Prostate gland (tissue), 2 donors: ENCODE data around the gene MIA. TPM values are rescaled to one million over a fixed set of nuclear protein-coding genes. Genes with fewer than 3 reads are reported as not detected.
A peak's percentile ranks its signal among the peaks of the same experiment; 100 is the strongest.

ENCODE experiments used
- DNase-seq: peaks from one replicate; pipeline ENCODE4 v3.0.0-alpha.2; 2019; ENCODE audit warnings: low spot score
- H3K27ac ChIP-seq, 2 donors: fragments of 200-600 bp; sonication (generic); 2 replicates each; pipeline ENCODE4 v1.5.1; 2017 to 2019
- H3K27me3 ChIP-seq: fragments of 200-600 bp; sonication (generic); replicated peaks from 2 replicates; pipeline ENCODE4 v1.5.1; 2019; ENCODE audit not compliant: insufficient read depth
- H3K36me3 ChIP-seq, 2 donors: fragments of 200-600 bp; sonication (generic); 1 replicate in 1 of 2; 2 replicates in 1 of 2; pipeline versions ENCODE4 v1.5.1 to v1.8.1; 2017 to 2019
- H3K4me1 ChIP-seq: fragments of 200-600 bp; sonication (generic); replicated peaks from 2 replicates; pipeline ENCODE4 v1.5.1; 2019
- H3K4me3 ChIP-seq, 2 donors: fragments of 200-600 bp; sonication (generic); 2 replicates each; pipeline ENCODE4 v1.5.1; 2017 to 2019
- H3K9me3 ChIP-seq: fragments of 200-600 bp; sonication (generic); 2 replicates; pipeline ENCODE4 v1.5.1; 2017
- POLR2A ChIP-seq: fragments of 450-650 bp; IDR thresholded peaks from one replicate; pipeline ENCODE4 v1.6.1; 2016; ENCODE audit warnings: antibody characterized with exemption, mild to moderate bottlenecking
- POLR2AphosphoS5 ChIP-seq: sonication (generic); formaldehyde crosslinking; IDR thresholded peaks from one replicate; pipeline ENCODE4 v1.6.1; 2017; ENCODE audit warnings: antibody characterized with exemption
- WGBS: methylation state at CpG from one replicate; pipeline ENCODE4 v1.1.5; 2018; 5-methylcytosine and 5-hydroxymethylcytosine counted together
- intact Hi-C: fragments of 100-400 bp; cut with DNase I; formaldehyde crosslinking; loops from one replicate; pipeline ENCODE4 v1.14.2; 2022
- total RNA-seq, 2 donors: library from RNA; depleted of rRNA; stranded (reverse); fragments of >200 nt; gene quantifications; one replicate each; pipeline ENCODE4 v1.1.0, GENCODE V29; 2016
- TF ChIP-seq, protein P1 (sequence below), 4 experiments: fragments of 200-600 bp in 2 of 4; fragments of 450-650 bp in 2 of 4; sonication (generic) in 2 of 4; IDR thresholded peaks; 1 replicate in 3 of 4; 2 replicates in 1 of 4; pipeline ENCODE4 v1.5.1; 2016 to 2019; ENCODE audit warnings: antibody characterized with exemption in 4 of 4, mild to moderate bottlenecking in 2 of 4, moderate library complexity in 2 of 4

MIA gene
- total RNA-seq, 2 donors from 2014 or later: 2.7 to 5.0 TPM

DNA sequence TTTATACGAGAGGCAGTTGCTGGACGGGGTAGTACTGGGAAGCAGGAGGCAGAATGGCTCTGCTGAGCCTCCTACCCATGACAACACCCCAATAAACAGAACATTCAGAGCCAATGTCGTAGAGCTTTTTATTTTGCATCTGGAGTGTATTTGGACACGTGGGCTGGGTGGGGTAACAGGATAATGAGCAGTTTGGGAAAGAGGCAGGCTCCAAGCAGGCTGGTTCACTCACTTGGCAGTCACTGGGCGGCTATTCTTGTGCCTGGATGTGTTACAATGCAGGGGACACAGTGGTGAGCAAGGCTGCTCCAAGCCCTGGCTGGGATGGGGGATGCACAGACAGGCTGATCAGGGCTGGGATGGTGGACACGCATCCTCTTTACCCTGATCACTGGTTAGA lies 34.6 kb upstream of the MIA start:
- Histone ChIP-seq H3K27me3 (no peaks in the 10 kb centered on the region), H3K27ac (peak overlapping the region; percentile 27 to 36), H3K9me3 (no peaks in the 10 kb centered on the region), H3K36me3 (peaks cover 5 to 23% of the 10 kb centered on the region in 2 donors), H3K4me3 (no peak overlapping the region), H3K4me1 (no peaks in the 10 kb centered on the region)
- 47% methylated on average over 6 of the region's 6 CpGs for WGBS
- TF ChIP-seq POLR2AphosphoS5 (no peak), POLR2A (no peak)
- TF ChIP-seq, protein P1, sequence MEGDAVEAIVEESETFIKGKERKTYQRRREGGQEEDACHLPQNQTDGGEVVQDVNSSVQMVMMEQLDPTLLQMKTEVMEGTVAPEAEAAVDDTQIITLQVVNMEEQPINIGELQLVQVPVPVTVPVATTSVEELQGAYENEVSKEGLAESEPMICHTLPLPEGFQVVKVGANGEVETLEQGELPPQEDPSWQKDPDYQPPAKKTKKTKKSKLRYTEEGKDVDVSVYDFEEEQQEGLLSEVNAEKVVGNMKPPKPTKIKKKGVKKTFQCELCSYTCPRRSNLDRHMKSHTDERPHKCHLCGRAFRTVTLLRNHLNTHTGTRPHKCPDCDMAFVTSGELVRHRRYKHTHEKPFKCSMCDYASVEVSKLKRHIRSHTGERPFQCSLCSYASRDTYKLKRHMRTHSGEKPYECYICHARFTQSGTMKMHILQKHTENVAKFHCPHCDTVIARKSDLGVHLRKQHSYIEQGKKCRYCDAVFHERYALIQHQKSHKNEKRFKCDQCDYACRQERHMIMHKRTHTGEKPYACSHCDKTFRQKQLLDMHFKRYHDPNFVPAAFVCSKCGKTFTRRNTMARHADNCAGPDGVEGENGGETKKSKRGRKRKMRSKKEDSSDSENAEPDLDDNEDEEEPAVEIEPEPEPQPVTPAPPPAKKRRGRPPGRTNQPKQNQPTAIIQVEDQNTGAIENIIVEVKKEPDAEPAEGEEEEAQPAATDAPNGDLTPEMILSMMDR (IDR thresholded peaks at IDR 0.05): no peak
- no peak for DNase-seq
- intact Hi-C loops: no loop called here

DNA sequence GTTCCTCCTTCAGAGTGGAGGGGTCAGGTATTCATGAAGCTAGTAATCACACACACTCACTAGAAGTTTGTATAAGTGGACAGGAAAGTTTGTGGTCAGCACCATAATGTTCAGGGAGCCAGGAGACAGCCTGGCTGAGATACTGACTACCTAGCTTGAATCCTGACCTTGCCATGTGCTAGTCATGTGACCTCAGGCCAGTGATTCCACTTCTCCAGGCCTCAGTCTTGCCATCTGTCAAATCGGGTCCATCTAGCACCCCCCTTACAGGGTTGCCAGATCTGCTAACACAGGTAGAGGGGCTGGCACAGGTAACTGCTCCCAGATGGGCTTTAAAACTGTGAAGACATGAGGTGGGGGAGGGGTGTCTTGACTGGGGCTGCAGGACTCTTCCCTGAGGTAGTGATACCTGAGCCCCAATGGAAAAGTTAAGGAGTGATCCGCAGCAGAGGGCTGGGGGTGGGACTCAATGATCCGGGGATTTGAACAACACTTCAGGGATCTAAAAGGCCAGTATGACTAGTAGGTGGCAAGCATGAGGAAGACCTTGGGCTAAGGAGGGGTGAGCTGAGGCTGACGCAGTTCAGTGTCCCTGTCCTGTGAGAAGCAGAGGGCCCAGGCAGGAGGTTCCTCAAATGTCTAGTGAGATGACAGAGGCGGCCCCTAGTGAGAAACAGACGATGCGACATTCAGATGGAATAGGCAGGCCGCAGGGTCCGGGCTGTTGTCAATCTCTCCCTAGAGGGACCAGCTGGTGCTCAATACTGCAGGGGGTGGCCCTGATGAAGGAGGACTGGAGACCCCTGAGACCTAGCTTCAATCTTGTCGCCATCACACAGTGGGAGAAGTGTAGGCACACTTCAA lies 33.6 kb upstream of the MIA start:
- intact Hi-C loops: no loop called here
- Histone ChIP-seq H3K4me3 (no peak overlapping the region), H3K9me3 (no peaks in the 10 kb centered on the region), H3K27me3 (no peaks in the 10 kb centered on the region), H3K27ac (peak overlapping the region; percentile 27 to 36), H3K36me3 (peaks cover 5 to 21% of the 10 kb centered on the region in 2 donors), H3K4me1 (no peaks in the 10 kb centered on the region)
- TF ChIP-seq, protein P1 (IDR thresholded peaks at IDR 0.05): no peak
- TF ChIP-seq POLR2A: no peak
- no peak for TF ChIP-seq POLR2AphosphoS5
- WGBS: 82% methylated on average over 10 of the region's 10 CpGs
- no peak for DNase-seq

DNA sequence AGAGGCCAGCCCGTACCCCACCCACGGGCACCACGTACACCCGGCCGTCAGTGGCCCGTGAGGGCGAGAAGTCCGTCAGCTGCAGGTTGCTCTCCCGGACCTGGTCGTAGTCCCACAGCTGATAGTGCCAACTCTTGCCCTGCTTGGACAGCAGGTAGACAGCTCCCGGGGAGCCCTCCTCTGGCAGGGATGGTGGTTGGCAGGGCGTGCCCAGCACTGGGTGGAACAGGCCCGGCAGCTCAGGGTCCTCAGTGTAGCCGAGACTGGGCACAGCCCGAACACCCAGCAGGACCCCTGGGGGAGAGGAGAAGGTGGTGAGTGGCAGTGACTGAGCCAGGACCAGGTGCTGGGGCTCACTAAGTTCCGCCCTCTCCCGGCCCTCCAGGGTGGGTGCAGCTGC lies 32.8 kb upstream of the MIA start:
- TF ChIP-seq POLR2A (no peak), POLR2AphosphoS5 (no peak)
- TF ChIP-seq, protein P1 (IDR thresholded peaks at IDR 0.05): no peak
- Histone ChIP-seq H3K27me3 (no peaks in the 10 kb centered on the region), H3K36me3 (peaks cover 2 to 14% of the 10 kb centered on the region in 2 donors), H3K9me3 (no peaks in the 10 kb centered on the region), H3K4me1 (no peaks in the 10 kb centered on the region), H3K4me3 (no peak overlapping the region), H3K27ac (no peak overlapping the region)
- intact Hi-C loops: no loop called here
- whole genome bisulfite sequencing: 72% methylated on average over 13 of the region's 17 CpGs
- no peak for DNase-seq

DNA sequence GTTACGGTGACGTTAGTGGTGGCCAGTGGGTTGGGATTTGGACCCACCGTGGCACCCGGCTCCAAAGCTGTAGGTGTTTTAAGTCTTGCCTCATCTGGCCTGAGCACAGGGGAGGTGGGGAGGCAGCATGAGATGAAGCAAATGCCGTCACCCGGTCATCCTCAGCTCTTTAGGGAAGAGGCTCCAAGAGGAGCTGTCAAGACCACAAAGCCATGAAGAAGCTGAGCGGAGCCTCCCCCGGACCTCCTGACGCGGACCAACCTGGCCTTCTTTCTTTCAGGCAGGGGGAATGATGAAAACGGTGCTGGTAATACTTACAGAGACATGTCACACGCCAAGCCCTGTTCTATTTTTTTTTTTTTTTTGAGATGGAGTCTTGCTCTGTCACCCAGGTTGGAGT lies 32.4 kb upstream of the MIA start:
- no peaks in the 10 kb centered on the region for H3K9me3 ChIP-seq
- WGBS: 86% methylated on average over 12 of the region's 12 CpGs
- DNase-seq: no peak
- H3K27me3 ChIP-seq: no peaks in the 10 kb centered on the region
- H3K4me3 ChIP-seq: no peak overlapping the region
- H3K27ac ChIP-seq: no peak overlapping the region
- TF ChIP-seq POLR2AphosphoS5 (no peak), POLR2A (no peak)
- TF ChIP-seq, protein P1 (IDR thresholded peaks at IDR 0.05): no peak
- peaks cover 0 to 10% of the 10 kb centered on the region in 2 donors for H3K36me3 ChIP-seq
- H3K4me1 ChIP-seq: no peaks in the 10 kb centered on the region
- intact Hi-C loops: no loop called here

DNA sequence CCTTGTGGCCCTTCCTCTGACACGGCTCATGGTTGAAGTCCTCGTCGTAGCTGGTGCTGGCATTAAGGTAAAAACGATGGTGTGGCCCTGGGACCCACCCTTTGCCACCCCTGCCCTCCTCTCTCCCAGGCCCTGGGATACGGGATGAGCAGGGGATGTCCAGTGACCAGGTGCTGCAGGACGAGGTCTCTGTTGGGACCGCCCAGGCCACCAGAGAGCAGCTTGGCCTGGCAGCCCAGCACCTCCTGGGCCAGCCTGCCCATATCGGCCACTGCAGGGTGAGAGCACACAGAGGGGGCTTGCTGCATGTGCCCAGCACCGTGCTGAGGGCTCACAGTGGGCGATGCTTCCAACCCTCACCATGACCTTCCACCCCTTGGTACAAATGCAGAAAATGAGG lies 31.4 kb upstream of the MIA start:
- H3K27me3 ChIP-seq: no peaks in the 10 kb centered on the region
- no peak for DNase-seq
- TF ChIP-seq POLR2AphosphoS5 (no peak), POLR2A (no peak)
- TF ChIP-seq, protein P1 (IDR thresholded peaks at IDR 0.05): no peak
- intact Hi-C loops: no loop called here
- no peak overlapping the region for H3K4me3 ChIP-seq
- no peak overlapping the region for H3K27ac ChIP-seq
- H3K36me3 ChIP-seq: peaks cover 0 to 10% of the 10 kb centered on the region in 2 donors
- H3K4me1 ChIP-seq: no peaks in the 10 kb centered on the region
- H3K9me3 ChIP-seq: no peaks in the 10 kb centered on the region
- WGBS: 88% methylated on average over 10 of the region's 10 CpGs
